ENCODE measurements around the gene IFNA16. TPM values are rescaled to one million over a fixed set of nuclear protein-coding genes. Genes with fewer than 3 reads are reported as not detected.

IFNA16 gene
- total RNA-seq, 1 experiment from 2014 or later, result not detected

DNA sequence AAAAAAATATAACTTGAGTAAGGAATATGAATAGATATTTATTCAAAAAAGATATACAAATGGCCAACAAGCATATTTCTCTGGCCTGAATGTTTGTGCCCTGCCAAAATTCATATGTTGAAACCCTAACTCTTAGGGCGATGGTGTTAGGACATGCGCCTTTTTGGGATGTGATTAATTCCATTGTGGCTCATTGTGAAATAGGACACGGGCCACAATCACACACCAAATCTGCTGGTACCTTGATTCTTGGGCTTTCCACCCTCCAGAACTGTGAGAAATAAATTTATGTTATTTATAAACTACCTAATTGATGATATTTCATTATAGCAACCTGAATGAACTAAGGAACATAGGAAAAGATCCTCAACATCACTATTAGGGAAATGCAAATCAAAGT lies 45.0 kb downstream of the IFNA16 start:
- Histone ChIP-seq H3K4me2 (ENCODE audit: low read length) (no peak overlapping the region), H3K79me2 (ENCODE audit: insufficient read depth, low read length) (no peaks in the 10 kb centered on the region), H2AFZ (ENCODE audit: low read depth, low read length, poor library complexity, severe bottlenecking) (no peak overlapping the region), H3K9me3 (ENCODE audit: control insufficient read depth in 1 of 2, insufficient read depth in 1 of 2, low read depth in 1 of 2, low read length in 2 of 2) (no peaks in the 10 kb centered on the region), H3K9me2 (ENCODE audit: insufficient read depth) (no peaks in the 10 kb centered on the region), H4K20me1 (ENCODE audit: insufficient read depth) (no peaks in the 10 kb centered on the region), H3K4me1 (ENCODE audit: control insufficient read depth in 1 of 2, insufficient read depth in 2 of 2, low read length in 2 of 2) (no peaks in the 10 kb centered on the region), H3K9ac (ENCODE audit: low read length) (no peak overlapping the region), H3K4me3 (replicated peaks in 1 of 2; ENCODE audit: low read depth in 1 of 2, low read length in 2 of 2) (no peak overlapping the region), H3K27me3 (ENCODE audit: insufficient read depth, low read length) (no peaks in the 10 kb centered on the region), H3K36me3 (ENCODE audit: control insufficient read depth in 1 of 2, insufficient read depth in 2 of 2, low read length in 2 of 2) (no peaks in the 10 kb centered on the region), H3K27ac (ENCODE audit: low read depth, low read length) (no peak overlapping the region)
- no peak for DNase-seq (ENCODE audit: low read depth, low spot score)
- intact Hi-C loops (cut with micrococcal nuclease), result no loop called here
- no TSS peak for BruUV-seq (replicated peaks)
- CTCF ChIA-PET, result no interaction called here
- RAD21 ChIA-PET (ENCODE audit: low non-redundant PET in 1 of 2, low total read pairs in 2 of 2, uncharacterized antibody in 2 of 2, unreplicated experiment in 2 of 2), result no interaction called here
- ATAC-seq, result no peak
- TF ChIP-seq EGR1 (IDR thresholded peaks at IDR 0.05; ENCODE audit: low read depth), result no peak
- POLR2A ChIA-PET, result no interaction called here

DNA sequence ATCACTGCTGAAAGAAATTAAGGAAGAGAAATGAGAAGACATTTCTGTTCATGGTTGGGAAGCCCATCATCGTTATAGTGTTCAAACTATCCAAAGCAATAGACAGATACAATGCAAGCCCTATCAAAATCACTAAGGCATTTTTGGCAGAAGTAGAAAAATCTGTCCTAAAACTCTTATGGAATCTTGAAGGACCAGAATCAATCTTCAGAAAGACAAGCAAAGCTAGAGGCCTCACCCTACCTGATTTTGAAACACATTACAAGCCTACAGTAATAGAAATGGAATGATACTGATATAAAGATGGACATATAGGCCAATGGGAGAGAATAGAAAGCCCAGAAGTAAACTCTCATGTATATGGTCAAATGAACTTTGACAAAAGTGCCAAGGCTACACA lies 45.8 kb downstream of the IFNA16 start:
- RAD21 ChIA-PET (ENCODE audit: low non-redundant PET in 1 of 2, low total read pairs in 2 of 2, uncharacterized antibody in 2 of 2, unreplicated experiment in 2 of 2), result no interaction called here
- no peaks in the 10 kb centered on the region for H3K79me2 ChIP-seq (ENCODE audit: insufficient read depth, low read length)
- intact Hi-C loops (cut with micrococcal nuclease), result no loop called here
- no peaks in the 10 kb centered on the region for H4K20me1 ChIP-seq (ENCODE audit: insufficient read depth)
- no peak overlapping the region for H3K27ac ChIP-seq (ENCODE audit: low read depth, low read length)
- CTCF ChIA-PET, result no interaction called here
- no peaks in the 10 kb centered on the region for H3K27me3 ChIP-seq (ENCODE audit: insufficient read depth, low read length)
- no peak overlapping the region for H3K4me2 ChIP-seq (ENCODE audit: low read length)
- no TSS peak for BruUV-seq (replicated peaks)
- no peak overlapping the region for H3K9ac ChIP-seq (ENCODE audit: low read length)
- no peak for TF ChIP-seq SP1 (IDR thresholded peaks at IDR 0.05; ENCODE audit: low read depth)
- no peak for TF ChIP-seq POLR2A (IDR thresholded peaks at IDR 0.05; ENCODE audit: borderline replicate concordance, extremely low read depth, insufficient read depth, insufficient read length)
- no peak for TF ChIP-seq ZFX (IDR thresholded peaks at IDR 0.05)
- TF ChIP-seq, protein P1, sequence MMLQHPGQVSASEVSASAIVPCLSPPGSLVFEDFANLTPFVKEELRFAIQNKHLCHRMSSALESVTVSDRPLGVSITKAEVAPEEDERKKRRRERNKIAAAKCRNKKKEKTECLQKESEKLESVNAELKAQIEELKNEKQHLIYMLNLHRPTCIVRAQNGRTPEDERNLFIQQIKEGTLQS (IDR thresholded peaks at IDR 0.05), result no peak
- no peak for TF ChIP-seq ELF1 (IDR thresholded peaks at IDR 0.05; ENCODE audit: borderline replicate concordance, low read depth)
- TF ChIP-seq YY1 (IDR thresholded peaks at IDR 0.05; ENCODE audit: extremely low read depth, insufficient replicate concordance, low read depth, low read length), result no peak
- TF ChIP-seq EZH2phosphoT487 (IDR thresholded peaks at IDR 0.05; ENCODE audit: borderline replicate concordance), result no peak
- no peak for TF ChIP-seq EZH2 (IDR thresholded peaks at IDR 0.05)
- no peak for TF ChIP-seq CEBPB (IDR thresholded peaks at IDR 0.05; ENCODE audit: low read depth)
- TF ChIP-seq EGR1 (IDR thresholded peaks at IDR 0.05; ENCODE audit: low read depth), result no peak
- no peak for TF ChIP-seq SIN3A (IDR thresholded peaks at IDR 0.05; ENCODE audit: low read depth)
- TF ChIP-seq FOSL1 (IDR thresholded peaks at IDR 0.05; ENCODE audit: low read depth), result no peak
- TF ChIP-seq, protein P2, sequence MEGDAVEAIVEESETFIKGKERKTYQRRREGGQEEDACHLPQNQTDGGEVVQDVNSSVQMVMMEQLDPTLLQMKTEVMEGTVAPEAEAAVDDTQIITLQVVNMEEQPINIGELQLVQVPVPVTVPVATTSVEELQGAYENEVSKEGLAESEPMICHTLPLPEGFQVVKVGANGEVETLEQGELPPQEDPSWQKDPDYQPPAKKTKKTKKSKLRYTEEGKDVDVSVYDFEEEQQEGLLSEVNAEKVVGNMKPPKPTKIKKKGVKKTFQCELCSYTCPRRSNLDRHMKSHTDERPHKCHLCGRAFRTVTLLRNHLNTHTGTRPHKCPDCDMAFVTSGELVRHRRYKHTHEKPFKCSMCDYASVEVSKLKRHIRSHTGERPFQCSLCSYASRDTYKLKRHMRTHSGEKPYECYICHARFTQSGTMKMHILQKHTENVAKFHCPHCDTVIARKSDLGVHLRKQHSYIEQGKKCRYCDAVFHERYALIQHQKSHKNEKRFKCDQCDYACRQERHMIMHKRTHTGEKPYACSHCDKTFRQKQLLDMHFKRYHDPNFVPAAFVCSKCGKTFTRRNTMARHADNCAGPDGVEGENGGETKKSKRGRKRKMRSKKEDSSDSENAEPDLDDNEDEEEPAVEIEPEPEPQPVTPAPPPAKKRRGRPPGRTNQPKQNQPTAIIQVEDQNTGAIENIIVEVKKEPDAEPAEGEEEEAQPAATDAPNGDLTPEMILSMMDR (IDR thresholded peaks at IDR 0.05 in 2 of 3, conservative IDR thresholded peaks at IDR 0.05 in 1 of 3; ENCODE audit: borderline replicate concordance in 1 of 3, insufficient read depth in 1 of 3, low read depth in 2 of 3, low read length in 2 of 3), result no peak
- TF ChIP-seq, protein P3, sequence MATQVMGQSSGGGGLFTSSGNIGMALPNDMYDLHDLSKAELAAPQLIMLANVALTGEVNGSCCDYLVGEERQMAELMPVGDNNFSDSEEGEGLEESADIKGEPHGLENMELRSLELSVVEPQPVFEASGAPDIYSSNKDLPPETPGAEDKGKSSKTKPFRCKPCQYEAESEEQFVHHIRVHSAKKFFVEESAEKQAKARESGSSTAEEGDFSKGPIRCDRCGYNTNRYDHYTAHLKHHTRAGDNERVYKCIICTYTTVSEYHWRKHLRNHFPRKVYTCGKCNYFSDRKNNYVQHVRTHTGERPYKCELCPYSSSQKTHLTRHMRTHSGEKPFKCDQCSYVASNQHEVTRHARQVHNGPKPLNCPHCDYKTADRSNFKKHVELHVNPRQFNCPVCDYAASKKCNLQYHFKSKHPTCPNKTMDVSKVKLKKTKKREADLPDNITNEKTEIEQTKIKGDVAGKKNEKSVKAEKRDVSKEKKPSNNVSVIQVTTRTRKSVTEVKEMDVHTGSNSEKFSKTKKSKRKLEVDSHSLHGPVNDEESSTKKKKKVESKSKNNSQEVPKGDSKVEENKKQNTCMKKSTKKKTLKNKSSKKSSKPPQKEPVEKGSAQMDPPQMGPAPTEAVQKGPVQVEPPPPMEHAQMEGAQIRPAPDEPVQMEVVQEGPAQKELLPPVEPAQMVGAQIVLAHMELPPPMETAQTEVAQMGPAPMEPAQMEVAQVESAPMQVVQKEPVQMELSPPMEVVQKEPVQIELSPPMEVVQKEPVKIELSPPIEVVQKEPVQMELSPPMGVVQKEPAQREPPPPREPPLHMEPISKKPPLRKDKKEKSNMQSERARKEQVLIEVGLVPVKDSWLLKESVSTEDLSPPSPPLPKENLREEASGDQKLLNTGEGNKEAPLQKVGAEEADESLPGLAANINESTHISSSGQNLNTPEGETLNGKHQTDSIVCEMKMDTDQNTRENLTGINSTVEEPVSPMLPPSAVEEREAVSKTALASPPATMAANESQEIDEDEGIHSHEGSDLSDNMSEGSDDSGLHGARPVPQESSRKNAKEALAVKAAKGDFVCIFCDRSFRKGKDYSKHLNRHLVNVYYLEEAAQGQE (IDR thresholded peaks at IDR 0.05; ENCODE audit: low read depth), result no peak
- no peak overlapping the region for H2AFZ ChIP-seq (ENCODE audit: low read depth, low read length, poor library complexity, severe bottlenecking)
- H3K36me3 ChIP-seq (ENCODE audit: control insufficient read depth in 1 of 2, insufficient read depth in 2 of 2, low read length in 2 of 2), result no peaks in the 10 kb centered on the region
- no peaks in the 10 kb centered on the region for H3K4me1 ChIP-seq (ENCODE audit: control insufficient read depth in 1 of 2, insufficient read depth in 2 of 2, low read length in 2 of 2)
- no peak overlapping the region for H3K4me3 ChIP-seq (replicated peaks in 1 of 2; ENCODE audit: low read depth in 1 of 2, low read length in 2 of 2)
- DNase-seq (ENCODE audit: low read depth, low spot score) (no peak), ATAC-seq (no peak)
- POLR2A ChIA-PET, result no interaction called here
- no peaks in the 10 kb centered on the region for H3K9me3 ChIP-seq (ENCODE audit: control insufficient read depth in 1 of 2, insufficient read depth in 1 of 2, low read depth in 1 of 2, low read length in 2 of 2)
- H3K9me2 ChIP-seq (ENCODE audit: insufficient read depth), result no peaks in the 10 kb centered on the region
